Lower leg skin (tissue), 4 donors: ENCODE data around the gene TNFAIP2. TPM values are rescaled to one million over a fixed set of nuclear protein-coding genes. Genes with fewer than 3 reads are reported as not detected.
"Not testable (repeated sequence)": the region's sequence is repeated elsewhere in the genome, so short reads cannot be mapped to it uniquely, and the experiment has no call there.

Source experiments
- DNase-seq, 2 donors: peaks; one replicate each; pipeline ENCODE4 v3.0.0-alpha.2; 2019; ENCODE audit warnings: low spot score in 2 of 2
- H3K4me3 ChIP-seq: fragments of 200-600 bp; sonication (generic); 2 replicates; pipeline ENCODE4 v1.5.1; 2017; ENCODE audit warnings: mild to moderate bottlenecking, low read depth; ENCODE audit not compliant: poor library complexity, severe bottlenecking
- CTCF ChIP-seq, 3 donors: fragments of 450-650 bp; IDR thresholded peaks; one replicate each; pipeline ENCODE4 v1.5.1; 2016; ENCODE audit warnings: antibody characterized with exemption in 3 of 3, mild to moderate bottlenecking in 3 of 3, moderate library complexity in 2 of 3
- POLR2A ChIP-seq, 2 donors: fragments of 450-650 bp; IDR thresholded peaks; one replicate each; pipeline ENCODE4 v1.6.1; 2016 to 2017; ENCODE audit warnings: antibody characterized with exemption in 2 of 2, mild to moderate bottlenecking in 1 of 2, moderate library complexity in 1 of 2
- WGBS, 2 donors: methylation state at CpG; one replicate each; pipeline ENCODE4 v1.1.5; 2018; 5-methylcytosine and 5-hydroxymethylcytosine counted together
- intact Hi-C: fragments of 100-400 bp; cut with DNase I; formaldehyde crosslinking; loops from one replicate; pipeline ENCODE4 v1.15.0; 2023; ENCODE audit warnings: low total_unique reads
- total RNA-seq, 4 donors: library from RNA; depleted of rRNA; stranded (reverse); fragments of >200 nt; gene quantifications; one replicate each; pipeline ENCODE4 v1.1.0, GENCODE V29; 2016

TNFAIP2 gene
- total RNA-seq, 4 donors from 2014 or later = 8.2 to 33.6 (median 20.3) TPM

GRCh38 chr14:103110681-103111231, 12.5 kb upstream of the TNFAIP2 start:
- 55 to 59% methylated on average over 12 to 14 of the region's 14 CpGs for WGBS, 2 donors
- no peak overlapping the region for H3K4me3 ChIP-seq
- no peak for DNase-seq
- intact Hi-C loops = no loop called here
- TF ChIP-seq POLR2A (IDR thresholded peaks at IDR 0.05) (no peak), CTCF (IDR thresholded peaks at IDR 0.05) (no peak)

GRCh38 chr14:103111232-103111868, 11.9 kb upstream of the TNFAIP2 start:
- no peak for DNase-seq
- no peak overlapping the region for H3K4me3 ChIP-seq
- 28 to 60% methylated on average over 6 of the region's 6 CpGs for WGBS, 2 donors
- TF ChIP-seq POLR2A (IDR thresholded peaks at IDR 0.05) = no peak
- TF ChIP-seq CTCF (IDR thresholded peaks at IDR 0.05) = no peak
- intact Hi-C loops = no loop called here

GRCh38 chr14:103112400-103113243, 10.6 kb upstream of the TNFAIP2 start:
- TF ChIP-seq CTCF (IDR thresholded peaks at IDR 0.05) (no peak), POLR2A (IDR thresholded peaks at IDR 0.05) (no peak)
- no peak for DNase-seq
- intact Hi-C loops = no loop called here
- no peak overlapping the region for H3K4me3 ChIP-seq
- WGBS, 2 donors = 58 to 61% methylated on average over 6 to 10 of the region's 11 CpGs

- WGBS, 2 donors = 79 to 81% methylated on average over 5 of the region's 5 CpGs
- no peak overlapping the region for H3K4me3 ChIP-seq
- TF ChIP-seq POLR2A (IDR thresholded peaks at IDR 0.05) = no peak
- TF ChIP-seq CTCF (IDR thresholded peaks at IDR 0.05) = no peak
- no peak for DNase-seq
- intact Hi-C loops = no loop called here
Observed at GRCh38 chr14:103113303-103113702, 10.0 kb upstream of the TNFAIP2 start.

- TF ChIP-seq CTCF (IDR thresholded peaks at IDR 0.05) = no peak
- no peak for TF ChIP-seq POLR2A (IDR thresholded peaks at IDR 0.05)
- WGBS, 2 donors = 89 to 94% methylated on average over 10 to 12 of the region's 13 CpGs
- intact Hi-C loops = no loop called here
- H3K4me3 ChIP-seq = no peak overlapping the region
- DNase-seq = no peak
Observed at GRCh38 chr14:103113774-103114173, 9.5 kb upstream of the TNFAIP2 start.

GRCh38 chr14:103115086-103115679, 8.1 kb upstream of the TNFAIP2 start:
- H3K4me3 ChIP-seq, intact Hi-C loops, DNase-seq: not testable (repeated sequence)
- 62 to 69% methylated on average over 12 of the region's 12 CpGs for WGBS, 2 donors
